OCI-LY3 (cell line): ENCODE data around the gene PPFIA2.
A peak's percentile ranks its signal among the peaks of the same experiment; 100 is the strongest.
"Not testable (repeated sequence)": the region's sequence is repeated elsewhere in the genome, so short reads cannot be mapped to it uniquely, and the experiment has no call there.

Source experiments
- H2AFZ ChIP-seq: fragments of 200-600, 300-600 bp; shearing (Covaris generic); 2 replicates; pipeline ENCODE4 v1.6.0; 2014; ENCODE audit warnings: antibody characterized with exemption, low read depth, low read length
- H3K27ac ChIP-seq: fragments of 200-600, 300-600 bp; sonication (generic); 2 replicates; pipeline ENCODE4 v1.5.1; 2014; ENCODE audit warnings: mild to moderate bottlenecking, low read length, moderate library complexity, mixed read lengths
- H3K27me3 ChIP-seq: fragments of 200-600, 300-600 bp; sonication (generic); 2 replicates; pipeline ENCODE4 v1.6.1; 2014; ENCODE audit warnings: low read depth, low read length, mixed read lengths
- H3K36me3 ChIP-seq: fragments of 200-600, 300-600 bp; sonication (generic); replicated peaks from 2 replicates; pipeline ENCODE3; 2014; ENCODE audit warnings: low read depth, low read length, mixed read lengths
- H3K4me1 ChIP-seq: fragments of 300-600, 200-600 bp; sonication (generic); 2 replicates; pipeline ENCODE4 v1.6.1; 2014; ENCODE audit warnings: low read length, mixed read lengths
- H3K4me2 ChIP-seq: fragments of 200-600, 300-600 bp; sonication (generic); 2 replicates; pipeline ENCODE4 v1.6.1; 2014; ENCODE audit warnings: low read length, mixed read lengths
- H3K4me3 ChIP-seq: fragments of 300-600, 200-600 bp; sonication (generic); 2 replicates; pipeline ENCODE4 v1.5.1; 2014; ENCODE audit warnings: antibody characterized with exemption, mild to moderate bottlenecking, low read length, moderate library complexity
- H3K79me2 ChIP-seq: fragments of 300-600, 200-600 bp; shearing (Covaris generic); 2 replicates; pipeline ENCODE4 v1.6.1; 2014; ENCODE audit warnings: mild to moderate bottlenecking, low read length, mixed read lengths
- H3K9ac ChIP-seq: fragments of 300-600, 200-600 bp; shearing (Covaris generic); 2 replicates; pipeline ENCODE4 v1.6.0; 2014; ENCODE audit warnings: mild to moderate bottlenecking, low read length, moderate library complexity
- H3K9me3 ChIP-seq: fragments of 200-600, 300-600 bp; shearing (Covaris generic); 2 replicates; pipeline ENCODE4 v1.6.1; 2014; ENCODE audit warnings: low read length, mixed read lengths; ENCODE audit not compliant: insufficient read depth
- H4K20me1 ChIP-seq: fragments of 200-600, 300-600 bp; sonication (generic); 2 replicates; pipeline ENCODE4 v1.6.1; 2016; ENCODE audit warnings: low read length, mixed read lengths; ENCODE audit not compliant: insufficient read depth
- EZH2phosphoT487 ChIP-seq: fragments of 200-600 bp; shearing (Covaris generic); IDR thresholded peaks from 2 replicates; pipeline ENCODE4 v1.6.1; 2018; ENCODE audit warnings: antibody characterized with exemption, mixed run types, low read depth
- TF ChIP-seq, protein P1 (sequence below): fragments of 200-600, 300-600 bp; sonication (generic); IDR thresholded peaks from 2 replicates; pipeline ENCODE4 v1.5.1; 2014; ENCODE audit warnings: antibody characterized with exemption, low read length, low read depth

The PPFIA2 gene

DNA sequence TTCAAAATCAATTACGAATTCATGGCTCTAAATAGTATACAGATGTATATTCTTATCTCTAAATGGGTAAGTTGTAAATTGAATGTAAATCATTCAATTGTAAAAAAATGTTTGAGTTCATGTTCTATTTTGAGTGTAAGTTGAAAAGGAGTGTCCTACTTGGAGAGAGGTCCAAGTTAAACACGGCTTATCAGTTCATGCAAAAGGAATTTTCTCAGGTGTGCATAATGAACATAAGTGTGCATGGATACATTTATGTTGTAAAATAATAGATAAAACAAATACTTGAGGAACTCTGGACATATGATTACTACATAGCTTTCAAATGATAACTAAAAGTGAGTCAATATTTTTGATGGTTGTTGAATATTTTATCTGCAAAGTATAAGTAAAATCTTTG is 79.5 kb downstream of the PPFIA2 start:
- Histone ChIP-seq H3K27ac (no peak overlapping the region), H3K9ac (no peak overlapping the region), H3K4me3 (no peak overlapping the region), H3K79me2 (no peaks in the 10 kb centered on the region), H3K4me1 (no peaks in the 10 kb centered on the region), H3K9me3 (no peaks in the 10 kb centered on the region), H2AFZ (no peak overlapping the region), H3K27me3 (no peaks in the 10 kb centered on the region), H3K4me2 (no peak overlapping the region), H4K20me1 (no peaks in the 10 kb centered on the region), H3K36me3 (no peaks in the 10 kb centered on the region)
- TF ChIP-seq, protein P1, sequence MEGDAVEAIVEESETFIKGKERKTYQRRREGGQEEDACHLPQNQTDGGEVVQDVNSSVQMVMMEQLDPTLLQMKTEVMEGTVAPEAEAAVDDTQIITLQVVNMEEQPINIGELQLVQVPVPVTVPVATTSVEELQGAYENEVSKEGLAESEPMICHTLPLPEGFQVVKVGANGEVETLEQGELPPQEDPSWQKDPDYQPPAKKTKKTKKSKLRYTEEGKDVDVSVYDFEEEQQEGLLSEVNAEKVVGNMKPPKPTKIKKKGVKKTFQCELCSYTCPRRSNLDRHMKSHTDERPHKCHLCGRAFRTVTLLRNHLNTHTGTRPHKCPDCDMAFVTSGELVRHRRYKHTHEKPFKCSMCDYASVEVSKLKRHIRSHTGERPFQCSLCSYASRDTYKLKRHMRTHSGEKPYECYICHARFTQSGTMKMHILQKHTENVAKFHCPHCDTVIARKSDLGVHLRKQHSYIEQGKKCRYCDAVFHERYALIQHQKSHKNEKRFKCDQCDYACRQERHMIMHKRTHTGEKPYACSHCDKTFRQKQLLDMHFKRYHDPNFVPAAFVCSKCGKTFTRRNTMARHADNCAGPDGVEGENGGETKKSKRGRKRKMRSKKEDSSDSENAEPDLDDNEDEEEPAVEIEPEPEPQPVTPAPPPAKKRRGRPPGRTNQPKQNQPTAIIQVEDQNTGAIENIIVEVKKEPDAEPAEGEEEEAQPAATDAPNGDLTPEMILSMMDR: no peak
- TF ChIP-seq EZH2phosphoT487: no peak

DNA sequence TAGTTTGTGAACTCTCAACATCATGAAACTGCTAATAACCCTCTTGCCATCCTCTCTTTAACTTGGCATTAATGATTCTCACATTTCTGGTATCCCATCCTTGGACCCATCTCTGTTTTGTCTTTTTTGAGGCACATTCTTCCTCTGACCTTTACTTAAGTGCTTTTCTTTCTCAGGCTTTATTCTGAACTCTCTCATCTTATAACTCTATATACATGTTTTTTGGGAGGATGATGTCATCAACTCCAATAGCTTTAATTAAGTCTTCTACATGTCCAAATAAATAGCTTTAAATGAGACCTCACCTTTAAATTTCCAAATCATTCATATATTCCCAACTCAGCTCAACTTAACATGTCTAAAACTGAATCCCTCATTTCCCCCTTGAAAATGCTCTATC is 88.4 kb downstream of the PPFIA2 start:
- H3K36me3 ChIP-seq: no peaks in the 10 kb centered on the region
- H3K4me1 ChIP-seq: peaks cover 17% of the 10 kb centered on the region
- no peak overlapping the region for H3K27ac ChIP-seq
- H3K9me3 ChIP-seq: no peaks in the 10 kb centered on the region
- no peak overlapping the region for H3K4me2 ChIP-seq
- no peak overlapping the region for H3K4me3 ChIP-seq
- H4K20me1 ChIP-seq: no peaks in the 10 kb centered on the region
- H2AFZ ChIP-seq: no peak overlapping the region
- no peak overlapping the region for H3K9ac ChIP-seq
- no peaks in the 10 kb centered on the region for H3K27me3 ChIP-seq
- no peak for TF ChIP-seq EZH2phosphoT487
- TF ChIP-seq, protein P1: no peak
- H3K79me2 ChIP-seq: no peaks in the 10 kb centered on the region

DNA sequence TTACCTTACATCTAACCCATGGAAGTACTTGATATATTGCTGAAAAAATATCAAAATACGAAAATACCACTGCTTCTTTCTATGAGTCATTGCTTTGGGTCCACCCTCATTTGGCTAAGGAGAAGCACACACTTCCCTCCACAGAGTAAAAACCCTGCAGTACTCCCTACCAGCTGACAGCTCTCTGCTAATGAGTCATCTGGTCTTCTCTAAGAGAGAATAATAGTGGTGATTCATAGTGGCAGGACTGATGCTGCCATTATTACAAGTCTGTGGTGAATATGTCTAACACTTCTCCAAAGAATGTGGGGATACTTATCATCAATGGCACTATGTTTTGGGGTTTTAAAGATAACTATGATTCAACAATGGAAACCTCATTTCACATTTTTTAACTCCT is 90.7 kb downstream of the PPFIA2 start:
- Histone ChIP-seq H3K4me3 (0 out of 2 replicates have a peak overlapping the region, but pooled peaks have one; percentile 9), H3K36me3 (no peaks in the 10 kb centered on the region), H3K27me3 (no peaks in the 10 kb centered on the region), H3K9me3 (no peaks in the 10 kb centered on the region), H3K4me1 (peaks cover 17% of the 10 kb centered on the region), H4K20me1 (no peaks in the 10 kb centered on the region), H3K79me2 (no peaks in the 10 kb centered on the region), H3K4me2 (peak overlapping the region; percentile 57), H3K9ac (no peak overlapping the region), H3K27ac (no peak overlapping the region), H2AFZ (no peak overlapping the region)
- TF ChIP-seq, protein P1: no peak
- TF ChIP-seq EZH2phosphoT487: no peak

DNA sequence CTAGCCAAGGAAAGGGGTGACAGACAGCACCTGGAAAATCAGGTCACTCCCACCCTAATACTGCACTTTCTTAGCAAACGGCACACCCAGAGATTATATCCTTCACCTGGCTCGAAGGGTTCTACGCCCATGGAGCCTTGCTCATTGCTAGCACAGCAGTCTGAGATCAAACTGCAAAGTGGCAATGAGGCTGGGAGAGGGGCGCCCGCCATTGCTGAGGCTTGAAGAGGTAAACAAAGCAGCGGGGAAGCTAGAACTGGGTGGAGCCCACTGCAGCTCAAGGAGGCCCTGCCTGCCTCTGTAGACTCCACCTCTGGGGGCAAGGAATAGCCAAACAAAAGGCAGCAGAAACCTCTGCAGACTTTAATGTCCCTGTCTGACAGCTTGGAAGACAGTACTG is 99.8 kb downstream of the PPFIA2 start:
- not testable (repeated sequence) for H3K4me3 ChIP-seq, H3K79me2 ChIP-seq, H3K9ac ChIP-seq, H3K27me3 ChIP-seq, H3K36me3 ChIP-seq, H3K9me3 ChIP-seq, H3K4me2 ChIP-seq, H2AFZ ChIP-seq, H4K20me1 ChIP-seq, H3K4me1 ChIP-seq, H3K27ac ChIP-seq

DNA sequence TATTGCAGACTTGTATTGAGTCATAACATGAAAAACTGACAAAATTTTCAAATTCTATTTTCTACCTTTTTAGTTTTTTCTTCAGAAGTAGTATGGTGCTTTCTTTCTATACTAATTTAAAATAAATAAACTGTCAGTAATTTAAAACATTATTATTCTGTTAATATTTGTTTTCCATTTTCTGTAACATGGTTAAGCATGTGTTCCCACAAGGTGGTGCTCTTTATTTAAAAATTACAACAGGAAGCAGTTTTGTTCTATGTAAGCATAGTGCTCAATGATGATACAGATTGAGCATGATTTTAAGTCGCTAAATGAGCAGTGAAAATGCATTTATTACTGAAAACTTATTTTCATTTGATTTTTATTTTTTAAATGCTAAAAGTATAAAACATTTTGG is 114.6 kb downstream of the PPFIA2 start:
- Histone ChIP-seq H3K4me2 (no peak overlapping the region), H3K4me1 (no peaks in the 10 kb centered on the region), H3K36me3 (no peaks in the 10 kb centered on the region), H2AFZ (no peak overlapping the region), H3K9me3 (no peaks in the 10 kb centered on the region), H3K4me3 (no peak overlapping the region), H3K79me2 (no peaks in the 10 kb centered on the region), H3K27me3 (no peaks in the 10 kb centered on the region), H3K27ac (no peak overlapping the region), H3K9ac (no peak overlapping the region), H4K20me1 (no peaks in the 10 kb centered on the region)
- TF ChIP-seq, protein P1: peak; percentile 68
- TF ChIP-seq EZH2phosphoT487: no peak
